GM12873 (cell line): ENCODE results near the gene PLEKHH3.

ENCODE experiments used
- TF ChIP-seq, protein P1 (sequence below): IDR thresholded peaks from 2 replicates; pipeline ENCODE4 v1.5.1; 2012; ENCODE audit warnings: low read depth, mild to moderate bottlenecking, moderate library complexity, low read length, control low read depth; ENCODE audit not compliant: insufficient read depth; ENCODE audit errors: missing control alignments

Gene PLEKHH3

DNA sequence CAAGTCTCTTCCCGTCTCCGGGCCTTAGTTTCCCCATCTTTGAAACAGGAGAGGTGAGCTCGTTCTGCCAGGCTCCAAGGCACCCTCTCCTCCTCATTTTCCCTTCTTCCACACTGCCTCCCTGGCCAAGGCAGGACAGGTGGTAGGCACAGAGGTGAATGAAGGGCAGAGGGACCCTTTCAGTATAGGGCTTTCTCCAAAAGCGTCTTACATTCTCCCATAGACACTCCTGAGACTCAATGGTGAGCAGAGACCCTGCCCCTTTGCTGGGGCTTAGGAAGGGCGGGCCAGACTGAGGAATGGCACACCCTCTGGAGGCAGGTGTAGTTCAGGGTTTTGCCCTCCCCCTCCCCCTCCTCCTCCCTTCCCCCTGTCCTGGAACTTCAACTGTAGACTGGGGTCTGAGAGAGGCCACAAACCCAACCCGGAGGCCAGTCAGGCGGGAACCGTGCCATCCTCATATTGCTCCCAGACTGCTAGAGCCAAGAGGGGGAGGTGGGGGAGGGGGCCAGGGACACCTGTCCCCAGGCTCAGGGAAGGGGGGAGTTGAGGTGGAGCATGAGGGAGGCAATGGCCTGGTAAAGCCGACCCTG, 1.9 kb downstream of the PLEKHH3 start:
- TF ChIP-seq, protein P1, sequence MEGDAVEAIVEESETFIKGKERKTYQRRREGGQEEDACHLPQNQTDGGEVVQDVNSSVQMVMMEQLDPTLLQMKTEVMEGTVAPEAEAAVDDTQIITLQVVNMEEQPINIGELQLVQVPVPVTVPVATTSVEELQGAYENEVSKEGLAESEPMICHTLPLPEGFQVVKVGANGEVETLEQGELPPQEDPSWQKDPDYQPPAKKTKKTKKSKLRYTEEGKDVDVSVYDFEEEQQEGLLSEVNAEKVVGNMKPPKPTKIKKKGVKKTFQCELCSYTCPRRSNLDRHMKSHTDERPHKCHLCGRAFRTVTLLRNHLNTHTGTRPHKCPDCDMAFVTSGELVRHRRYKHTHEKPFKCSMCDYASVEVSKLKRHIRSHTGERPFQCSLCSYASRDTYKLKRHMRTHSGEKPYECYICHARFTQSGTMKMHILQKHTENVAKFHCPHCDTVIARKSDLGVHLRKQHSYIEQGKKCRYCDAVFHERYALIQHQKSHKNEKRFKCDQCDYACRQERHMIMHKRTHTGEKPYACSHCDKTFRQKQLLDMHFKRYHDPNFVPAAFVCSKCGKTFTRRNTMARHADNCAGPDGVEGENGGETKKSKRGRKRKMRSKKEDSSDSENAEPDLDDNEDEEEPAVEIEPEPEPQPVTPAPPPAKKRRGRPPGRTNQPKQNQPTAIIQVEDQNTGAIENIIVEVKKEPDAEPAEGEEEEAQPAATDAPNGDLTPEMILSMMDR = no peak

DNA sequence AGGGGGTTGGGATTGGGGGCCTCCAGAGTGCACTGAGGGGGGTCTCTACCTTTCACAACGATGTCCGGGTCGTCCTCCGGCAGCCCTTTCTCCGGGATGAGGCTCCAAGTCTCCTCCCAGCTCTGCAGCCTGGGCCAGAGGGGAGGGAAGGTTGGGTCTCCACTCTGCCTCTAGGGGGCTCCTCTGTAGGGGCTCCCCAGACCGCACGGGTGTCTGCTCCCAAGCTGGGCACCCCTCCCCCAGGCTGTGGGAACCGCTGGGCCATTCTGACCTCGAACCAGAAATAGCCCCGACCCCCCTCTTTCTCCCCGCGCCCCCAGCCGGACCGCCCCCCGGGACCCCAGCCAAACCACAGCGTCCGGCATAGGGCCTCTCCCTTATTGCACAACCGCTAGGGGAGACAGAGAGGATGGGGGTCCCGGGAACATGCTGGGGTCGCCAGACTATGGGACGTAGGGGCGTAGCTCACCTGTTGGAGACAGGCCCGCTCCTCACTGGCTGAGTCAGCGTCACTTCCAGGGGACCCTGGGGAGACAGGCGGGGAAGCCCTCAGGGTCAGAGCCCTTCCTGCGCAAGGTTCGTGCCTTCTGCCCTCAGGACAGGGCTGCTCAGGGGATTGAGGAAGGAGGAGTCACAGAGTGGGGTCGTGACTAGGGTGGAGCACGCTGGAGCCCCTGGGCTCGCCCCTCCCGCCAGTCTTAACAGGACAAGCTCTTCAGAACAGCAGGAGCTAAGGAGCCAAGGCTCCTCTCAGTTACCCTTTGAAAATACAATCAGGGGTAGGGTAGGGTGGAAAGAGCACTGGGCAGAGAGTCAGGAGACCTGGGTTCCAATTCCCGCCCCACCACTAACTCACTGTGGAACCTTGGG, 2.7 kb downstream of the PLEKHH3 start:
- TF ChIP-seq, protein P1 = peak; percentile 73

DNA sequence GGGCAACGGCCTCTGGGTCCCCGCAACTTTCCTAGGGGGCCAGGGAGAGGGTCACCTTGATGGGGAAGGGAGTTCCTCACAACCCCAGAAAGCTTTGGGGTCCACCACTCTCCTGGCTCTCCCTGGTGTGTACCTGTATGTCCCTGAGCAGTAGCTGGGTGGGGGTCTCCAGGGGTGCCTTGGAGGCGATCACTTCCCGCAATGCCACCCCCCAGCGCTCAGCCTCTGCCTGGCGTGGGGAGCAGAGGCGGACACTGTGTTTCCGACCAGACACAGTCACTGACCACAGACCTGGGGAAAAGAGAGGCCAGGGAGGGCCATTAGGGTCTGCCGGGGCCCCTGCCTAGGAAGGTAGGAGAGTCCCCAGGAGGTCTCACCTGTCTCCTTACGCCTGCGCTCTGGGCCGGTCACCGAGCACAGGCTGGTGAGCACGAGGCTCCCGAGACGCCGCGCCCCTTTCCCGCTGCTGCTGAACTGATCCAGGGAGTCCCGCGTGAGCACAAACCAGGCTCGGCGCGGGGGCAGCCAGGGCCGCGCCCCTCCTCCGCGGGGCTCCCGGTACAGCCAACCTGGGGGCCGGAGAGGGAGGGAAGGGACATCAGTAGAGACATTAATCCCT, 3.4 kb downstream of the PLEKHH3 start:
- TF ChIP-seq, protein P1 = no peak

DNA sequence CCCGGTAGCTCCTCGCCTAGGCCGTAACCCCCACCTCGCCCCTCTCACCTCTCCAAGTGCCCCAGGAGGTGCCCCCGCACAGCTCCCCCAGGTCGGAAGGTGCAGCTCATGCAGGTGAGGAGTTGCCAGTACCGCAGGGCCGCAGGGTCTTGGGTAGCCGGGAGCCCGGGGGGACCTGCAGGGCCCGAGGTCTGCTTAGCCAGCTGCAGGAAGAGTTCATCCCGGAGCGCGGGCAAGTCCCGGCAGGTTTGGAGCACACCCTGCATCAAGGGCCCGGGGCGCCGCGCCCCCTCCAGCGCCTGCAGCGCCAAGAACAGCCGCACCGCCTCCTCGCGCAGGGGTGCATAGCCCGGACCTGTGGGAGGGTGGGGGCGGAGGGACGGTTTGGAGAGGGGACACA, 4.8 kb downstream of the PLEKHH3 start:
- TF ChIP-seq, protein P1 = no peak

DNA sequence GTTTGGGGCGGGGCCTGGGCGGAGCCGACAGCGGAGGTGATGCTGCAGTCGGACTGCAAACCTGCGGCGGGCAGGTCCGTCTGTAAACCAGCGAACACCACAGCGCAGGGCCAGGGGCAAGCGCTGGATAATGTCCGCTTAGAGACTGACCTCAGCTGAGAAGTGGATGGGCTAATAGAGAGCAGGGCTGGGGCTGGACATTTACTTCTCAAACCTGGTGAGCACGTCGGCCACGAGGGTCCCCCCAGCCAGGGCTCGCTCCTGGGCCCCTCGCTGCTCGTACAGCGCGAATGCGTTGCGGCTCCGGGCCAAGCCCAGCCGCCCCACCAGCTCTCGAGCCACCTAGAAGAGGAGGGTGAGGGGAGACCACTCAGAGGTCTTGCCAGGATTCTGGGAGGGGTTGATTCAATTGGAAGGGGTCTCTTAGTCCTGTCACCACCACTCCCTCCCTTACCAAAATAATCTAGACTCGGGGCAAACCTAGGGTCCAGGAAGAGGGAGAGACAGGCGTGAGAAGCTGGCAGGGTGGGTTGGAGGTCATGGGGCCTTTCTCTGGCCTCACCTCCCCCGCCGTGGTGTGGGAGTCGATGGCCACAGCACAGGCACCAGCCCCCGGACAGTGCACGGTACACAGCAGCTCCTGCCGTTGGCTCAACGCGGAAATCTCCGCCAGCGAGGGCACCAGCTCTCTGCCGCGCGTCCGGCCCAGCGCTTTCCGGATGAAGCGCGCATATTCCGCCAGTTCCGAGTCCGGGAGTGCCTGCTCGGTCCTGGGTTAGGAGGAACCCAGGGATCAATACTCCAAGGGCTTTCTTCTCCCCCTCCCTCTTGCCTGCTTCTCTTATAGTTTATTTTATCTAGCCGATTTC, 5.8 kb downstream of the PLEKHH3 start:
- TF ChIP-seq, protein P1 = no peak

DNA sequence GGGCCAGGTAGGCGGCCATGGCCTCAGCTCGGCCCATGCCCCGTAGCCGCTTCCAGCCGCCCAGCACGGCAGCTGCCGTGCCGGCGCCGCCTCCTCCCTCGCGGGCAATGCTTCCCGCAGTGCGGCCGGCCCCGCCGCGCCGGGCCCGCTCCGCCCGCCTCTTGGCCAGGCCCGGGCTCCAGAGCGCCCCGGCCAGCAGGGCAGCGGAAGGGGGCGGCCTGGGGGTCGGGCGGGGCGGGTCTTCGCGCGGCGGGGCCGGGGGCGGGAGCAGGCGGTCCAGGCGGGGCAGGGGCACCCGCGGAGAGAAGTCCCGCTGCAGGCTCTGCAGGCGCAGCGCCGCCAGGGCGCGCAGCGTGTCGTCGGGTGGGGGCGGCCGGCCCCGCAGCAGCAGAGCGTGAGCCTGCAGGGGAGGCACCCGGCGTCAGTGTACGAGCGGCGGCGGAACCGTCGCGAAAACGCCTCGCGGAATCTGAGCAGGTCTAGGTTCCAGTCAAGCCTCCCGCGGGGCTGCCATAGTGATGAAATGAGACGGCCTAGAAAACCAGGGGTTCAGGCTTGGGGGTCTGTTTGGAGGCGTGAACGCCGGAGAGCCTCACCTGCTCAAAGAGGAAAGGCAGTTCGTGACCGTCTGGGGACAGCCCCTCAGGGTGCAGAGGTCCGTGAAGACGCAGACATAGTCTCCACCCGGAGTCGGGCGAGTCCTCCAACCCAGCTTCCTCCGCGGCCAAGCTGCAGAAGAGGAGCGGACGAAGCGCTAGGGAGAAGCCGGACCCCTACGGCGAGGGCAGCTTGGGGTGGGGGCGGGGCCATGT, 6.6 kb downstream of the PLEKHH3 start:
- TF ChIP-seq, protein P1 = peak; percentile 21
